Memory B cell (primary cell): ENCODE results near the gene DHRS3.

Source experiments
- ATAC-seq: fragments of 150-1000 bp; cut with Tn5 transposase; 2 replicates; pipeline ENCODE4 v1.10.0; 2021; ENCODE audit warnings: low read depth, mild to moderate bottlenecking, moderate library complexity
- DNase-seq, 2 donors: peaks; one replicate each; pipeline ENCODE4 v3.0.0; 2022; ENCODE audit warnings: low spot score in 2 of 2
- H3K27ac Mint-ChIP-seq: one replicate; pipeline ENCODE4 v1.8.0; 2022; ENCODE audit warnings: mild to moderate bottlenecking, moderate library complexity, mixed read lengths
- H3K27me3 Mint-ChIP-seq: one replicate; pipeline ENCODE4 v1.8.0; 2022; ENCODE audit warnings: mixed read lengths
- H3K36me3 Mint-ChIP-seq: one replicate; pipeline ENCODE4 v1.8.0; 2022; ENCODE audit warnings: mild to moderate bottlenecking, mixed read lengths
- H3K4me1 Mint-ChIP-seq: one replicate; pipeline ENCODE4 v1.8.0; 2022; ENCODE audit warnings: mixed read lengths
- H3K4me3 Mint-ChIP-seq: one replicate; pipeline ENCODE4 v1.8.0; 2022; ENCODE audit warnings: mild to moderate bottlenecking, moderate library complexity, mixed read lengths
- H3K9me3 Mint-ChIP-seq: one replicate; pipeline ENCODE4 v1.8.0; 2022; ENCODE audit warnings: mixed read lengths

DHRS3 gene

GRCh38 chr1:12556957-12557935, 60.8 kb downstream of the DHRS3 start:
- peaks cover under 1% of the 10 kb centered on the region for H3K36me3 Mint-ChIP-seq
- no peak overlapping the region for H3K4me3 Mint-ChIP-seq
- H3K27ac Mint-ChIP-seq = no peak overlapping the region
- peaks cover 3% of the 10 kb centered on the region for H3K4me1 Mint-ChIP-seq
- DNase-seq = no peak
- H3K27me3 Mint-ChIP-seq = peaks cover 9% of the 10 kb centered on the region
- no peak for ATAC-seq
- H3K9me3 Mint-ChIP-seq = peaks cover under 1% of the 10 kb centered on the region

- no peak for DNase-seq
- peaks cover 3% of the 10 kb centered on the region for H3K4me1 Mint-ChIP-seq
- H3K27ac Mint-ChIP-seq = no peak overlapping the region
- H3K36me3 Mint-ChIP-seq = no peaks in the 10 kb centered on the region
- no peaks in the 10 kb centered on the region for H3K9me3 Mint-ChIP-seq
- no peak overlapping the region for H3K4me3 Mint-ChIP-seq
- no peak for ATAC-seq
- peaks cover 9% of the 10 kb centered on the region for H3K27me3 Mint-ChIP-seq
Observed at GRCh38 chr1:12556368-12556930, 61.6 kb downstream of the DHRS3 start.

GRCh38 chr1:12555411-12556367, 62.3 kb downstream of the DHRS3 start:
- Mint-ChIP-seq H3K27ac (no peak overlapping the region), H3K36me3 (no peaks in the 10 kb centered on the region), H3K27me3 (peaks cover 9% of the 10 kb centered on the region), H3K4me1 (peaks cover 3% of the 10 kb centered on the region), H3K9me3 (no peaks in the 10 kb centered on the region), H3K4me3 (no peak overlapping the region)
- DNase-seq (no peak), ATAC-seq (no peak)

DNA sequence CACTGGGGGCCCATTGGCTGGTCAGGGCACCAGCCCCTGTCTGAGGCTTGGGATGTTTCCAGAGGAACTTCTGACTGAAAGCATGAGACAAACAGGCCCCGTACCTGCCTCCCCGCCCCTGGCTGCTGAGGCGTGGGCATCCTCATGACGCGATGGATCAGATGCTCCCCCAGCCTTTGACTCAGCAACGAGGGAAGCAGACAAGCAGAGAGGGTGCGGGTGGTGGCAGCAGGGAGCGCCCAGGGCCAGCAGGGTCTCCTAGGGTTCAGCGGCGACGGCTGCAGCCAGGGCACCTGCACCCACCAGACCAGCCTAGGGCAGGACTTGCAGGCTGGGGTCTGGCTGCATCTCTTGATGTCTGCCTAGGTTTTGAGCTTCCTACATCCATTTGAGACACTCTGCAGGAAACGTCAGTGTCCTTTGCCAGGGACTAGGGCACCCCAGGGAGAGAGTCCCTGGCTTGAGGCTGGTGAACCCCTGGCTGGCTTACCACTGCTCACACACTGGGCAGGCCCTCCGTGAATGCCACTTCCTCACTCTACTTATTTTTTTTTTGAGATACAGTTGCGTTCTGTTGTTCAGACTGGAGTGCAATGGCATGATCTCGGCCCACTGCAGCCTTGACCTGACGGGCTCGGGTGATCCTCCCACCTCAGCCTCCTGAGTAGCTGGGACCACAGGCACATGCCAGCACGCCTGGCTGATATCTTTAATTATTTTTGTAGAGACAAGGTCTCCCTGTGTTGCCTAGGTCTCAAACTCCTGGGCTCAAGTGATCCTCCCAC, 63.3 kb downstream of the DHRS3 start:
- no peak for ATAC-seq
- Mint-ChIP-seq H3K9me3 (no peaks in the 10 kb centered on the region), H3K36me3 (no peaks in the 10 kb centered on the region), H3K4me1 (peaks cover 3% of the 10 kb centered on the region), H3K27me3 (peaks cover 6% of the 10 kb centered on the region), H3K4me3 (no peak overlapping the region), H3K27ac (no peak overlapping the region)
- DNase-seq = no peak

- Mint-ChIP-seq H3K4me1 (peaks cover 3% of the 10 kb centered on the region), H3K27ac (no peak overlapping the region), H3K36me3 (no peaks in the 10 kb centered on the region), H3K9me3 (no peaks in the 10 kb centered on the region), H3K4me3 (no peak overlapping the region), H3K27me3 (peaks cover 6% of the 10 kb centered on the region)
- no peak for ATAC-seq
- no peak for DNase-seq
Observed at GRCh38 chr1:12553963-12554362, 64.0 kb downstream of the DHRS3 start.

GRCh38 chr1:12552951-12553921, 64.8 kb downstream of the DHRS3 start:
- Mint-ChIP-seq H3K36me3 (no peaks in the 10 kb centered on the region), H3K4me3 (no peak overlapping the region), H3K27me3 (peaks cover 6% of the 10 kb centered on the region), H3K9me3 (no peaks in the 10 kb centered on the region), H3K27ac (no peak overlapping the region), H3K4me1 (peaks cover 3% of the 10 kb centered on the region)
- ATAC-seq (no peak), DNase-seq (no peak)

GRCh38 chr1:12552111-12552888, 65.7 kb downstream of the DHRS3 start:
- H3K27me3 Mint-ChIP-seq = peaks cover 8% of the 10 kb centered on the region
- no peak for DNase-seq
- H3K27ac Mint-ChIP-seq = no peak overlapping the region
- no peak overlapping the region for H3K4me3 Mint-ChIP-seq
- ATAC-seq = no peak
- H3K9me3 Mint-ChIP-seq = no peaks in the 10 kb centered on the region
- H3K36me3 Mint-ChIP-seq = no peaks in the 10 kb centered on the region
- peaks cover 3% of the 10 kb centered on the region for H3K4me1 Mint-ChIP-seq

GRCh38 chr1:12551584-12551983, 66.4 kb downstream of the DHRS3 start:
- peaks cover 8% of the 10 kb centered on the region for H3K27me3 Mint-ChIP-seq
- H3K4me1 Mint-ChIP-seq = peaks cover 3% of the 10 kb centered on the region
- no peaks in the 10 kb centered on the region for H3K9me3 Mint-ChIP-seq
- no peak overlapping the region for H3K4me3 Mint-ChIP-seq
- ATAC-seq = no peak
- H3K36me3 Mint-ChIP-seq = no peaks in the 10 kb centered on the region
- H3K27ac Mint-ChIP-seq = no peak overlapping the region
- DNase-seq = no peak

DNA sequence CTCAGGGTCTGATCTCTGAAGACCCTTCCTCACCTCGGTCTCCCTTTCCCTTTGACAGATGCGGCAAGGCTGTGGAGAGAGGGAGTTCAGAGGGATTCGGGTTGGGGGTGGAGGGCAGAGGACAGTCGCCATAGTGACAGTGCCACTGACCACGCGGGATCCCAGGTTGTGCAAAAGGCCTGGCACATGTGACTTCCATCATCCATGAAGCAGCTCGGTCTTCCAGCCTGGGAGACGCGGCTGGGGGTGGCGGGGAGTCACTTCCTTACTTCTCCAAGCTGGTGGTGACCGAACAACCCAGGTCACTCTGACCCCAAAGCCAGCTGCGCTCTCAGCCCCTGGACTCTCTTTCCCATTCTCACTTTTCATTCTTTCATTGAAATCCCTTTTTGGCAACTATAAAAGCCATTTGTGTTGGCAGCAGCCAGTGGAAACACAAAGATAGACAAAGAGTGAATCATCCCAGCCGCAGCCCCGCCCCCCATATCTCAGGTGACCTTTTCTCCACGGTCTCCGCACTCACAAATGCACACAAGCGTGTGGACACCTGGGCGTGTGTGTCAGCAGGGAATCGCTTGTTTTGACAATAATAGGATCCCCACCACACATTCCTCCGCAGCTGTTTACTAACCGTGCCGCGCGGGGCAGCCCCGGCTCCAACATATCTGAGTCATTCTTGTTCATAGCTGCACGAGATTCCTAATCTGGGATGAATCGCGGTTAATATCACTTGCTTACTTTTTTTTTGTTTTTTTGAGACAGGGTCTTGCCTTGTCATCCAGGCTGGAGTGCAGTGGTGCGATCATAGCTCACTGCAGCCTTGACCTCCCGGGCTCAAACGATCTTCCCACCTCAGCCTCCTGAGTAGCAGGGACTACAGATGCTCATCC, 68.3 kb downstream of the DHRS3 start:
- peaks cover 8% of the 10 kb centered on the region for H3K27me3 Mint-ChIP-seq
- H3K4me1 Mint-ChIP-seq = peaks cover 3% of the 10 kb centered on the region
- no peak overlapping the region for H3K4me3 Mint-ChIP-seq
- no peaks in the 10 kb centered on the region for H3K36me3 Mint-ChIP-seq
- no peak for DNase-seq
- no peaks in the 10 kb centered on the region for H3K9me3 Mint-ChIP-seq
- ATAC-seq = no peak
- H3K27ac Mint-ChIP-seq = no peak overlapping the region

DNA sequence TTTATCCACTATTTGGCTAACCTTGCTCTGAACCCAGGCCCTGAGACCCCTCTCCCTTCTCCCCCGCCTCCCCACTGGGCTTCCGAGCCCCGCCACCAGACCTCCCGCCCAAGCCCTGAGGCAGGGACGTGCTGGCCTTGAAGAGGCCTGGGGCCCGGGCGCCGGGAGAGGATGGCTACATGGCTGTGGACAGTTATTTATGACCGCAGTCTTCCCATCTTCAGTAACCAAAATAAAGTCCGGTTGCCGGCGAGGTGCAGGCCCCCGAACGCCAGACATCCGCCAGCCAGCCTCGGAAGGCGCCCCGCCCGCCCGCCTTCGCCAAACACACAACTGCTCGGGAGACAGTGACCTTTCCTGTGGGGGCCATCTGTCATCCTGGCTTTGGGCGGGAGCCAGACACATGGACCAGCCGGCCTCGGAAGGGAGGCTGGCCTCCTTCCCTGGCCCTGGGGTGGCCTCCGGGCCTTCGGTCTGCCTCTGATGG, 69.0 kb downstream of the DHRS3 start:
- Mint-ChIP-seq H3K36me3 (no peaks in the 10 kb centered on the region), H3K4me1 (peaks cover 2% of the 10 kb centered on the region), H3K27ac (no peak overlapping the region), H3K4me3 (no peak overlapping the region), H3K27me3 (peaks cover 6% of the 10 kb centered on the region), H3K9me3 (no peaks in the 10 kb centered on the region)
- ATAC-seq = no peak
- no peak for DNase-seq

DNA sequence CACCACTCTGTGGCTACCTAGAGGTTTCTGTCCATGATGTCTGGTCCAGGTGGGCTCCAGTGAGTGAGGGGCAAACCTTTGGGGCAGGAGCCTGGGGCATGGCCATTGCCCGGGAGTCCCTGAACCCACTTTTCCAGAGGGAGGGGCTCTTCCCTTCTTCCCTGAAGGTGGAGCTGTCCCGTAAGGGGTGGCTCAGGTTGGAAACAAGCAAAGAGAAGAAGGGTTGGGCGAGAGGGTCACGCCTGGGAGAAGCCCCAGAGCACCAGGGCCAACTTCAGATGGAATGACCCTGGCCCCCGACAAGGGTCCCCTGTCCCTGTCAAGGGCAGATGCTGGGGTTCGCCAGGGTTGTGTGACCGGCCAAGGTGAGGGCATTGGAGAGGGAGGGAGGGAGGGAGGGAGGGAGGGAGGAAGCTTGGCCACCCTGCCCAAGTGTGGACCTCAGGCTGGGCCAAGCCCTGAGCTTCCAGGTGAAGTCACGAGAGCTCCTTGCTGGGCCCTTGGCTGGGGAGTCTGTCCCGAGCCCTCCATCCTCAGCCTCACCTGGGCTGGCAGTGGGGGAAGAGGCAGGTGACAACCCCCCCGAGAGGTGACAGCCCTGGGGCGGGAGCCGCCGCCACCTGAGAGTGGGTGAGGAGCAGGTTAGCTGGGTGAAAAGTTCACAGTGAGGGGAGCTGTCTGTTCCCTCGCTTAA, 69.6 kb downstream of the DHRS3 start:
- Mint-ChIP-seq H3K36me3 (no peaks in the 10 kb centered on the region), H3K27ac (no peak overlapping the region), H3K9me3 (no peaks in the 10 kb centered on the region), H3K4me1 (no peaks in the 10 kb centered on the region), H3K27me3 (peaks cover 8% of the 10 kb centered on the region), H3K4me3 (no peak overlapping the region)
- DNase-seq = no peak
- no peak for ATAC-seq
